Measurements from ENCODE around the gene HNRNPA1. TPM values are rescaled to one million over a fixed set of nuclear protein-coding genes. Genes with fewer than 3 reads are reported as not detected.

The HNRNPA1 gene
- polyA plus RNA-seq, 1 donor from 2014 or later, result 613 TPM

DNA sequence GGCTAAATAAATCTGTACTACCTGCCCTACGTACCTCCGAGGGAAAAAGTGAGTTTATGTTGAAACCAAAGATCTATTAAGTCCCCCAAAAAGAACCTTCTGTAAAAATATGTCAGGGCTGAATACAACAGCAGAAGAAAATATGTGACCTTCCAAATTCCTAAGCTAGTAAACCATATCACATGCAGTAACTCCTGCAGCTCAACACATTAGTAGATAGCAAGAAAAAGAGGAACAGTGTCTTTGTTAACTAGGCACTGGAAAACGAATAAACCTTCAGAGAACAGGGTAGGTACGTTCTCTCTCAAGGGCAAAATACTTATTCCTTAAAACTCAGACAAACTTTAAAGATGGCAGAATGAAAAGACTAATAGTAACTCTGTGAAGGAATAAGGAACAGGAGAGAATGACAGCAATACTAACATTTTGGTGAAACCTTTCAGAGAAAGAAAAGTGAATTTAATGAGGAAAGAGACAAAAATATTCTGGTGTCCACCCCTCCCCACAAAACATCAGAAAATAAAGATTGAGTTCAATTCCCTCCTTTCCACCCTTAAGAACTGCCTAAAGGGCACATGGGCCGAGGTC, 18.6 kb upstream of the HNRNPA1 start:
- H4K20me1 ChIP-seq (ENCODE audit: insufficient read depth), result no peaks in the 10 kb centered on the region
- peak overlapping the region; percentile 51 for H3K27ac ChIP-seq (ENCODE audit: low read length)
- no peaks in the 10 kb centered on the region for H3K27me3 ChIP-seq (ENCODE audit: insufficient read depth, low read depth, low read length)
- no peaks in the 10 kb centered on the region for H3K9me2 ChIP-seq (ENCODE audit: insufficient read depth, low read length)
- H3F3A ChIP-seq (ENCODE audit: insufficient read depth, low read length, poor library complexity, severe bottlenecking), result peaks cover 12% of the 10 kb centered on the region
- H3K4me3 ChIP-seq (ENCODE audit: low read length), result no peak overlapping the region
- H3K36me3 ChIP-seq (ENCODE audit: insufficient read depth, low read length), result no peaks in the 10 kb centered on the region
- H2AFZ ChIP-seq (ENCODE audit: low read depth, low read length), result no peak overlapping the region
- TF ChIP-seq, protein P1, sequence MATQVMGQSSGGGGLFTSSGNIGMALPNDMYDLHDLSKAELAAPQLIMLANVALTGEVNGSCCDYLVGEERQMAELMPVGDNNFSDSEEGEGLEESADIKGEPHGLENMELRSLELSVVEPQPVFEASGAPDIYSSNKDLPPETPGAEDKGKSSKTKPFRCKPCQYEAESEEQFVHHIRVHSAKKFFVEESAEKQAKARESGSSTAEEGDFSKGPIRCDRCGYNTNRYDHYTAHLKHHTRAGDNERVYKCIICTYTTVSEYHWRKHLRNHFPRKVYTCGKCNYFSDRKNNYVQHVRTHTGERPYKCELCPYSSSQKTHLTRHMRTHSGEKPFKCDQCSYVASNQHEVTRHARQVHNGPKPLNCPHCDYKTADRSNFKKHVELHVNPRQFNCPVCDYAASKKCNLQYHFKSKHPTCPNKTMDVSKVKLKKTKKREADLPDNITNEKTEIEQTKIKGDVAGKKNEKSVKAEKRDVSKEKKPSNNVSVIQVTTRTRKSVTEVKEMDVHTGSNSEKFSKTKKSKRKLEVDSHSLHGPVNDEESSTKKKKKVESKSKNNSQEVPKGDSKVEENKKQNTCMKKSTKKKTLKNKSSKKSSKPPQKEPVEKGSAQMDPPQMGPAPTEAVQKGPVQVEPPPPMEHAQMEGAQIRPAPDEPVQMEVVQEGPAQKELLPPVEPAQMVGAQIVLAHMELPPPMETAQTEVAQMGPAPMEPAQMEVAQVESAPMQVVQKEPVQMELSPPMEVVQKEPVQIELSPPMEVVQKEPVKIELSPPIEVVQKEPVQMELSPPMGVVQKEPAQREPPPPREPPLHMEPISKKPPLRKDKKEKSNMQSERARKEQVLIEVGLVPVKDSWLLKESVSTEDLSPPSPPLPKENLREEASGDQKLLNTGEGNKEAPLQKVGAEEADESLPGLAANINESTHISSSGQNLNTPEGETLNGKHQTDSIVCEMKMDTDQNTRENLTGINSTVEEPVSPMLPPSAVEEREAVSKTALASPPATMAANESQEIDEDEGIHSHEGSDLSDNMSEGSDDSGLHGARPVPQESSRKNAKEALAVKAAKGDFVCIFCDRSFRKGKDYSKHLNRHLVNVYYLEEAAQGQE (IDR thresholded peaks at IDR 0.05; ENCODE audit: borderline replicate concordance), result no peak
- no peak for TF ChIP-seq MXI1 (conservative IDR thresholded peaks at IDR 0.05; ENCODE audit: poor library complexity, severe bottlenecking)
- no peak overlapping the region for H3K9ac ChIP-seq (ENCODE audit: low read length)
- H3K9me3 ChIP-seq (ENCODE audit: low read length), result no peaks in the 10 kb centered on the region
- no peak overlapping the region for H3K4me2 ChIP-seq (ENCODE audit: low read length)
- peaks cover 62% of the 10 kb centered on the region for H3K79me2 ChIP-seq (replicated peaks; ENCODE audit: insufficient read depth, low read length)

DNA sequence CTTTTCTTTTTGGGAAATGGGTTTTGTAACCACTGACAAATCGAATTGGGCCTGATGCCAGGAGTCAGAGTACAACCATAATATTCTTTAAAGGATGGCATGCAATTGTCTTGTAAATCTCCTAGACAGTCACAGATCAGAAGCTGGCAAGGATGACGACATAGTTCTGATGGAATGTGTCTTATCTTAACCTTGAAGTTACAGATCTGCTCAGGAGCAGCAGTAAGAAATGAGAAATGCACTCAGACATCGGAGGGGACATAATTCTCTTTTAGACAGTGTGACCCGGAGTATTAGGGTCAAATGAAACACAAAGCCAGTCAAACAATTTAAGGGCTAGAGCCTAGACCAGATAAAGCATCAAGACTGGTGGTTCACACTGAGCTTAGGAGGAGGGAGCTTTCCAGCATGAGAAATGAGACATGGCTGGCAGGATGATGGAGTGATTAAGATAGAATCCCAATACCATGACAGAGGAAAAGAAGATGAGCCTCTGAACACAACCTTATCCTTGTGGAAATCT, 18.1 kb upstream of the HNRNPA1 start:
- peak overlapping the region; percentile 22 for H3K4me2 ChIP-seq (ENCODE audit: low read length)
- H3K27ac ChIP-seq (ENCODE audit: low read length), result peak overlapping the region; percentile 51
- H3F3A ChIP-seq (ENCODE audit: insufficient read depth, low read length, poor library complexity, severe bottlenecking), result peaks cover 12% of the 10 kb centered on the region
- H3K79me2 ChIP-seq (replicated peaks; ENCODE audit: insufficient read depth, low read length), result peaks cover 60% of the 10 kb centered on the region
- H2AFZ ChIP-seq (ENCODE audit: low read depth, low read length), result no peak overlapping the region
- TF ChIP-seq MXI1 (conservative IDR thresholded peaks at IDR 0.05; ENCODE audit: poor library complexity, severe bottlenecking), result no peak
- TF ChIP-seq RAD21 (conservative IDR thresholded peaks at IDR 0.05), result no peak
- TF ChIP-seq, protein P1 (IDR thresholded peaks at IDR 0.05; ENCODE audit: borderline replicate concordance), result peak; percentile 46
- peak; percentile 17 for TF ChIP-seq EP300 (conservative IDR thresholded peaks at IDR 0.05; ENCODE audit: poor library complexity, severe bottlenecking)
- no peaks in the 10 kb centered on the region for H4K20me1 ChIP-seq (ENCODE audit: insufficient read depth)
- no peaks in the 10 kb centered on the region for H3K9me2 ChIP-seq (ENCODE audit: insufficient read depth, low read length)
- no peaks in the 10 kb centered on the region for H3K36me3 ChIP-seq (ENCODE audit: insufficient read depth, low read length)
- no peaks in the 10 kb centered on the region for H3K27me3 ChIP-seq (ENCODE audit: insufficient read depth, low read depth, low read length)
- peak overlapping the region; percentile 24 for H3K4me3 ChIP-seq (ENCODE audit: low read length)
- H3K9ac ChIP-seq (ENCODE audit: low read length), result no peak overlapping the region
- no peaks in the 10 kb centered on the region for H3K9me3 ChIP-seq (ENCODE audit: low read length)

DNA sequence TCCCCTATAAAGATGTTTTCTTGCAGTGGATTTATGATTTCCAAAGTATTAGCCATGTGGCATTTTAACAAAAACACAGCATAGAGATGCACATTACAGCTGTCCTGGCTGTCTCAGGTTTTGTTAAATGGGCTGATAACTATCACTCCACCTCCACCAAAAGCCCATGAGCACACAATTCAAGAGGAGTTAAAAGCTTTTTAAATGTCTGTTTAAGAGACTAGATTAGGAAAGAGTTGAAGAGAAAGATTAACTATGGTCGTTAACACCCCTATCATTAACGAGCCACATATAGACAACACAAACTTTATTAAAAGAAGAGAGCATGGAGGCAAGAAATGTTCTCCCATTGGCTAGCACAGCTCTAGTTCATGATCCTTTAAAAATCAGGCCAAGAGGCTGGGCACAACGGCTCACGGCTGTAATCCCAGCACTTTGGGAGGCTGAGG, 15.1 kb upstream of the HNRNPA1 start:
- Histone ChIP-seq H2AFZ (ENCODE audit: low read depth, low read length) (no peak overlapping the region), H3K36me3 (ENCODE audit: insufficient read depth, low read length) (no peaks in the 10 kb centered on the region), H3K9me3 (ENCODE audit: low read length) (no peaks in the 10 kb centered on the region), H3K27me3 (ENCODE audit: insufficient read depth, low read depth, low read length) (no peaks in the 10 kb centered on the region), H3K9me2 (ENCODE audit: insufficient read depth, low read length) (no peaks in the 10 kb centered on the region), H3F3A (ENCODE audit: insufficient read depth, low read length, poor library complexity, severe bottlenecking) (peaks cover 3% of the 10 kb centered on the region), H3K79me2 (replicated peaks; ENCODE audit: insufficient read depth, low read length) (peaks cover 49% of the 10 kb centered on the region), H3K4me3 (ENCODE audit: low read length) (no peak overlapping the region), H3K4me2 (ENCODE audit: low read length) (no peak overlapping the region), H3K27ac (ENCODE audit: low read length) (no peak overlapping the region), H3K9ac (ENCODE audit: low read length) (no peak overlapping the region), H4K20me1 (ENCODE audit: insufficient read depth) (no peaks in the 10 kb centered on the region)
- no peak for TF ChIP-seq MXI1 (conservative IDR thresholded peaks at IDR 0.05; ENCODE audit: poor library complexity, severe bottlenecking)
- no peak for TF ChIP-seq TAF1 (IDR thresholded peaks at IDR 0.05; ENCODE audit: low read depth)
- TF ChIP-seq SMC3 (conservative IDR thresholded peaks at IDR 0.05; ENCODE audit: poor library complexity), result no peak
- TF ChIP-seq EP300 (conservative IDR thresholded peaks at IDR 0.05; ENCODE audit: poor library complexity, severe bottlenecking), result no peak
- TF ChIP-seq, protein P2, sequence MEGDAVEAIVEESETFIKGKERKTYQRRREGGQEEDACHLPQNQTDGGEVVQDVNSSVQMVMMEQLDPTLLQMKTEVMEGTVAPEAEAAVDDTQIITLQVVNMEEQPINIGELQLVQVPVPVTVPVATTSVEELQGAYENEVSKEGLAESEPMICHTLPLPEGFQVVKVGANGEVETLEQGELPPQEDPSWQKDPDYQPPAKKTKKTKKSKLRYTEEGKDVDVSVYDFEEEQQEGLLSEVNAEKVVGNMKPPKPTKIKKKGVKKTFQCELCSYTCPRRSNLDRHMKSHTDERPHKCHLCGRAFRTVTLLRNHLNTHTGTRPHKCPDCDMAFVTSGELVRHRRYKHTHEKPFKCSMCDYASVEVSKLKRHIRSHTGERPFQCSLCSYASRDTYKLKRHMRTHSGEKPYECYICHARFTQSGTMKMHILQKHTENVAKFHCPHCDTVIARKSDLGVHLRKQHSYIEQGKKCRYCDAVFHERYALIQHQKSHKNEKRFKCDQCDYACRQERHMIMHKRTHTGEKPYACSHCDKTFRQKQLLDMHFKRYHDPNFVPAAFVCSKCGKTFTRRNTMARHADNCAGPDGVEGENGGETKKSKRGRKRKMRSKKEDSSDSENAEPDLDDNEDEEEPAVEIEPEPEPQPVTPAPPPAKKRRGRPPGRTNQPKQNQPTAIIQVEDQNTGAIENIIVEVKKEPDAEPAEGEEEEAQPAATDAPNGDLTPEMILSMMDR (IDR thresholded peaks at IDR 0.05; ENCODE audit: poor library complexity, severe bottlenecking), result no peak
- TF ChIP-seq POLR2AphosphoS5 (IDR thresholded peaks at IDR 0.05), result no peak
- no peak for TF ChIP-seq EZH2 (IDR thresholded peaks at IDR 0.05; ENCODE audit: borderline replicate concordance, insufficient read depth, low read length, poor library complexity, severe bottlenecking)
